Smooth muscle cell (in vitro differentiated cells): Measurements from ENCODE around the gene SREBF2. TPM values are rescaled to one million over a fixed set of nuclear protein-coding genes. Genes with fewer than 3 reads are reported as not detected.

ENCODE experiments used
- DNase-seq: peaks from one replicate; lab custom pipeline; 2025; ENCODE audit not compliant: unreplicated experiment; lab: John Stamatoyannopoulos, UW
- H2AFZ ChIP-seq: fragments of 200-600 bp; sonication (generic); 2 replicates; pipeline ENCODE4 v1.6.0; 2016; ENCODE audit warnings: antibody characterized with exemption, low read depth, mild to moderate bottlenecking
- H3F3A ChIP-seq: fragments of 200-600 bp; sonication (generic); 2 replicates; pipeline ENCODE4 v1.6.0; 2017; ENCODE audit warnings: antibody characterized with exemption, low read depth
- H3K27ac ChIP-seq: fragments of 200-600 bp; sonication (generic); 2 replicates; pipeline ENCODE4 v1.5.1; 2016; ENCODE audit warnings: low read depth, mild to moderate bottlenecking
- H3K27me3 ChIP-seq: fragments of 200-600 bp; sonication (generic); 2 replicates; pipeline ENCODE4 v1.6.1; 2016; ENCODE audit warnings: low read depth, mild to moderate bottlenecking
- H3K36me3 ChIP-seq: fragments of 200-600 bp; sonication (generic); 2 replicates; pipeline ENCODE4 v1.5.1; 2016; ENCODE audit warnings: low read depth
- H3K4me1 ChIP-seq: fragments of 200-600 bp; sonication (generic); 2 replicates; pipeline ENCODE4 v1.5.1; 2016; ENCODE audit warnings: low read depth
- H3K4me2 ChIP-seq: fragments of 200-600 bp; sonication (generic); 2 replicates; pipeline ENCODE4 v1.6.0; 2016; ENCODE audit warnings: mild to moderate bottlenecking
- H3K4me3 ChIP-seq: fragments of 200-600 bp; sonication (generic); 2 replicates; pipeline ENCODE4 v1.5.1; 2016; ENCODE audit warnings: mild to moderate bottlenecking
- H3K79me2 ChIP-seq: fragments of 200-600 bp; sonication (generic); 2 replicates; pipeline ENCODE4 v1.6.0; 2016; ENCODE audit warnings: low read depth, mild to moderate bottlenecking
- H3K9ac ChIP-seq: fragments of 200-600 bp; sonication (generic); 2 replicates; pipeline ENCODE4 v1.6.0; 2016; ENCODE audit warnings: low read depth
- H3K9me3 ChIP-seq: fragments of 200-600 bp; sonication (generic); replicated peaks from 2 replicates; pipeline ENCODE4 v1.5.1; 2016; ENCODE audit warnings: low read depth
- H4K20me1 ChIP-seq: fragments of 200-600 bp; sonication (generic); 2 replicates; pipeline ENCODE4 v1.6.0; 2016; ENCODE audit warnings: low read depth
- WGBS: methylation state at CpG from one replicate; pipeline ENCODE4 v1.1.7; 2016; ENCODE audit warnings: low lambda C conversion rate; 5-methylcytosine and 5-hydroxymethylcytosine counted together
- polyA plus RNA-seq: library from polyadenylated mRNA; unstranded; fragments of >200 nt; fragmentation: Nextera tagmentation; extraction: Ambion mirVana; gene quantifications from 2 replicates; pipeline ENCODE4 v1.2.1, GENCODE V29; 2016
- total RNA-seq: library from RNA; depleted of rRNA; stranded (reverse); fragments of >200 nt; gene quantifications from 2 replicates; pipeline ENCODE4 v1.2.3, GENCODE V29; 2014
- TF ChIP-seq, protein P1 (sequence below): fragments of 200-600 bp; sonication (generic); IDR thresholded peaks from 2 replicates; pipeline ENCODE4 v1.5.1; 2017; ENCODE audit warnings: borderline replicate concordance, mild to moderate bottlenecking, antibody characterized with exemption; ENCODE audit not compliant: insufficient read depth, poor library complexity, severe bottlenecking

The SREBF2 gene
- total RNA-seq (62.9 and 70.3 TPM in 2 replicates), polyA plus RNA-seq (68.5 and 78.2 TPM in 2 replicates)

DNA sequence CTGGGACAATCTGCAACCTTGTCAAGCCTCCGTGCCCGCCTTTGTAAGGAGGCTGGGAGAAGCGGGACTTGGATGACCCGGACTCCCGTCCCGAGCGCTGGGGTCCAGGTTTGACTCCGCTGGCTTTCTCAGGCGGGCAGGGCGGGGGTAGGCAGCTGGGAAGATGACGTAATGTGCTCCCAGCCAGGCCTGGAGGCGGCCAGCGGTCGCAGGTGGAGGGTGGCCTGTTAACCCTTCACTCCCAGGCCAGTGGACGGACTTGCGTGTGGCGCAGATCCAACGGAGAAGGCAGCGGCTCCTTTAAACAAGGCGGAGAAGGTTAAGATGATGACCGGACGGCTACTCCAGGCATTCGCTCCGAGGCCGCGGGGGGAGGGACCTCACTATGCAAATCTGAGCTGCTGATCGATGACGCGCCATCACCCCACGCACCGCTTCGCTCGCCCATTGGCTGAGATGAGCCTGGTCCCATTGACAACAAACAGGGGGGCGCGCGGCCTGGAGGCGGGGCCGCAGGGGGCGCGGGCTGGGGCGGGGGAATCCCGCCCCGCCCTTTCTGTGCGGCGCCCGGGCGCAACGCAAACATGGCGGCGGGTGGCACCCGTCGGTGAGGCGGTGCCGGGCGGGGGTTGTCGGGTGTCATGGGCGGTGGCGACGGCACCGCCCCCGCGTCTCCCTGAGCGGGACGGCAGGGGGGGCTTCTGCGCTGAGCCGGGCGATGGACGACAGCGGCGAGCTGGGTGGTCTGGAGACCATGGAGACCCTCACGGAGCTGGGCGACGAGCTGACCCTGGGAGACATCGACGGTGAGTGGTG, at the start of gene SREBF2:
Gene SREBF2 (plus strand): TSS at position 553 of the 816 bp plus-strand sequence. CDS start 166 bp downstream, at position 719.
- Histone ChIP-seq H3F3A (no peaks in the 10 kb centered on the region), H2AFZ (peak within 1 kb of the TSS; percentile 48), H3K27me3 (no peaks in the 10 kb centered on the region), H3K79me2 (peaks cover 47% of the 10 kb centered on the region), H4K20me1 (peaks cover 40% of the 10 kb centered on the region), H3K4me2 (peak within 1 kb of the TSS; percentile 97), H3K27ac (peak within 1 kb of the TSS; percentile 95), H3K9ac (peak within 1 kb of the TSS; percentile 93), H3K4me3 (peak within 1 kb of the TSS; percentile 95), H3K36me3 (no peaks in the 10 kb centered on the region), H3K4me1 (peaks cover 15% of the 10 kb centered on the region), H3K9me3 (no peaks in the 10 kb centered on the region)
- TF ChIP-seq, protein P1, sequence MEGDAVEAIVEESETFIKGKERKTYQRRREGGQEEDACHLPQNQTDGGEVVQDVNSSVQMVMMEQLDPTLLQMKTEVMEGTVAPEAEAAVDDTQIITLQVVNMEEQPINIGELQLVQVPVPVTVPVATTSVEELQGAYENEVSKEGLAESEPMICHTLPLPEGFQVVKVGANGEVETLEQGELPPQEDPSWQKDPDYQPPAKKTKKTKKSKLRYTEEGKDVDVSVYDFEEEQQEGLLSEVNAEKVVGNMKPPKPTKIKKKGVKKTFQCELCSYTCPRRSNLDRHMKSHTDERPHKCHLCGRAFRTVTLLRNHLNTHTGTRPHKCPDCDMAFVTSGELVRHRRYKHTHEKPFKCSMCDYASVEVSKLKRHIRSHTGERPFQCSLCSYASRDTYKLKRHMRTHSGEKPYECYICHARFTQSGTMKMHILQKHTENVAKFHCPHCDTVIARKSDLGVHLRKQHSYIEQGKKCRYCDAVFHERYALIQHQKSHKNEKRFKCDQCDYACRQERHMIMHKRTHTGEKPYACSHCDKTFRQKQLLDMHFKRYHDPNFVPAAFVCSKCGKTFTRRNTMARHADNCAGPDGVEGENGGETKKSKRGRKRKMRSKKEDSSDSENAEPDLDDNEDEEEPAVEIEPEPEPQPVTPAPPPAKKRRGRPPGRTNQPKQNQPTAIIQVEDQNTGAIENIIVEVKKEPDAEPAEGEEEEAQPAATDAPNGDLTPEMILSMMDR: no peak
- peak; percentile 95 for DNase-seq
- 1% methylated on average over 40 of the region's 75 CpGs for WGBS

DNA sequence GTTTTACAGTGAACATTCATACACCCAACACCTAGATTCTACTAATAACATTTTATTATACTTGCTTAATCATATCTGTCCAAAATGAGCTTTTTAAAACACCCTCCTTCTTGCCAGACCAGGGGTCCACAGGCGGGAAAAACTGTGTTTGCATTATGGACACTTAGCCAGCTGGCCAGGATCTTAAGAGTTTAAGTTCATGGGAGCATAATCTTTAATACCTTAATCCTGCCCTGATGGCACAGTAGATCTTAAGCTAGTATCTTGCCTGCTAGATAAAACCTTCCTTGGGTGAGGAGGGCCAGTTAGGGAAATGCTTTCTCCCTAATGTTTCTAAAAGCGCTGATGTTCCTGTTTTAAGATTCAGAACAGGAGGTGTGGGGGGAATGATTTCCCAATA, 45.6 kb upstream of the SREBF2 start:
- no peak overlapping the region for H3K9ac ChIP-seq
- no peaks in the 10 kb centered on the region for H3K27me3 ChIP-seq
- H3K36me3 ChIP-seq: no peaks in the 10 kb centered on the region
- TF ChIP-seq, protein P1: no peak
- H2AFZ ChIP-seq: no peak overlapping the region
- H3K4me2 ChIP-seq: no peak overlapping the region
- DNase-seq: no peak
- H3K79me2 ChIP-seq: no peaks in the 10 kb centered on the region
- H3K4me1 ChIP-seq: no peaks in the 10 kb centered on the region
- WGBS: 54% methylated on average over 2 of the region's 2 CpGs
- H3F3A ChIP-seq: no peaks in the 10 kb centered on the region
- no peaks in the 10 kb centered on the region for H3K9me3 ChIP-seq
- H4K20me1 ChIP-seq: no peaks in the 10 kb centered on the region
- H3K27ac ChIP-seq: no peak overlapping the region
- no peak overlapping the region for H3K4me3 ChIP-seq

DNA sequence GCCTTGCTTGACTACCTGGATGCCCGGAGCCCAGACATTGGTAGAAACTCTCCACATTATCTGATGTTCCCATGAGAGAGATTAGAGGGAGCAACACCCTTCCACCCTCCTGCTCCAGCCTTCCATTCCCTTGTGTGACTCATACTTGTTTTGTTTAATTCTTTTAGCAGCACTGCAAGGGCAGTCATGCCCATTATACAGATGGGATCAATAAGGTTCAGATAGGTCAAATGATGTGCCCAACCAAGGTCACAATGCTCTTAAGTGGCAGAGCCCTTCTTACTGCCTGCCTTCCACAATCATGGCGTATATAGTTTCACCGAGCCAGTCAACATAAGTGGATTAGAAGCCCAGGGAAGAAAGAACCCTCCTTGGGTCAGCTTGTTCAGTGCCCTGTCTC, 39.0 kb upstream of the SREBF2 start:
- Histone ChIP-seq H3K4me1 (no peaks in the 10 kb centered on the region), H3K9ac (no peak overlapping the region), H2AFZ (no peak overlapping the region), H3F3A (no peaks in the 10 kb centered on the region), H3K27ac (no peak overlapping the region), H3K27me3 (no peaks in the 10 kb centered on the region), H3K36me3 (no peaks in the 10 kb centered on the region), H4K20me1 (no peaks in the 10 kb centered on the region), H3K4me2 (no peak overlapping the region), H3K4me3 (no peak overlapping the region), H3K79me2 (no peaks in the 10 kb centered on the region), H3K9me3 (no peaks in the 10 kb centered on the region)
- TF ChIP-seq, protein P1: no peak
- WGBS: 94% methylated on average over 3 of the region's 3 CpGs
- no peak for DNase-seq
